SK-N-SH (cell line): ENCODE data around the gene KLHDC8B.

ENCODE experiments used
- EZH2phosphoT487 ChIP-seq: fragments of 200-600 bp; sonication (generic); IDR thresholded peaks from 2 replicates; pipeline ENCODE4 v1.6.1; 2017; ENCODE audit warnings: low read depth, mixed run types, mild to moderate bottlenecking, antibody characterized with exemption, moderate library complexity, borderline replicate concordance
- FOXM1 ChIP-seq: IDR thresholded peaks from 2 replicates; pipeline ENCODE4 v1.4.0; 2012; ENCODE audit warnings: low read depth, mild to moderate bottlenecking
- MAX ChIP-seq: IDR thresholded peaks from 2 replicates; pipeline ENCODE4 v1.4.0; 2012; ENCODE audit warnings: low read depth
- TF ChIP-seq, protein P1 (sequence below): fragments of 200-600 bp; sonication (generic); IDR thresholded peaks from 2 replicates; pipeline ENCODE4 v1.6.1; 2017; ENCODE audit warnings: antibody characterized with exemption, mild to moderate bottlenecking, moderate library complexity

- no peak for TF ChIP-seq EZH2phosphoT487
- TF ChIP-seq, protein P1, sequence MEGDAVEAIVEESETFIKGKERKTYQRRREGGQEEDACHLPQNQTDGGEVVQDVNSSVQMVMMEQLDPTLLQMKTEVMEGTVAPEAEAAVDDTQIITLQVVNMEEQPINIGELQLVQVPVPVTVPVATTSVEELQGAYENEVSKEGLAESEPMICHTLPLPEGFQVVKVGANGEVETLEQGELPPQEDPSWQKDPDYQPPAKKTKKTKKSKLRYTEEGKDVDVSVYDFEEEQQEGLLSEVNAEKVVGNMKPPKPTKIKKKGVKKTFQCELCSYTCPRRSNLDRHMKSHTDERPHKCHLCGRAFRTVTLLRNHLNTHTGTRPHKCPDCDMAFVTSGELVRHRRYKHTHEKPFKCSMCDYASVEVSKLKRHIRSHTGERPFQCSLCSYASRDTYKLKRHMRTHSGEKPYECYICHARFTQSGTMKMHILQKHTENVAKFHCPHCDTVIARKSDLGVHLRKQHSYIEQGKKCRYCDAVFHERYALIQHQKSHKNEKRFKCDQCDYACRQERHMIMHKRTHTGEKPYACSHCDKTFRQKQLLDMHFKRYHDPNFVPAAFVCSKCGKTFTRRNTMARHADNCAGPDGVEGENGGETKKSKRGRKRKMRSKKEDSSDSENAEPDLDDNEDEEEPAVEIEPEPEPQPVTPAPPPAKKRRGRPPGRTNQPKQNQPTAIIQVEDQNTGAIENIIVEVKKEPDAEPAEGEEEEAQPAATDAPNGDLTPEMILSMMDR: no peak
- no peak for TF ChIP-seq MAX
- TF ChIP-seq FOXM1: no peak
Observed at GRCh38 chr3:49175530-49175929, 4.1 kb downstream of the KLHDC8B start.
